HL-60/S4 (cell line): ENCODE measurements around the gene GPR61.

ENCODE experiments used
- in situ Hi-C: fragments of 300-500 bp; cut with MboI; formaldehyde crosslinking; loops from 2 replicates; pipeline ENCODE4 v1.14.3; 2022; ENCODE audit warnings: low sequenced_read_pairs

GPR61 gene

GRCh38 chr1:109508873-109509175 is 30.8 kb upstream of the GPR61 start:
- in situ Hi-C loops, result no loop called here

- in situ Hi-C loops, result no loop called here
These were observed 30.2 kb upstream of the GPR61 start, which contains the start of gene AMIGO1 for GRCh38 chr1:109509176-109510134. Gene AMIGO1 (minus strand): TSS chr1:109509727. CDS start chr1:109508912, 815 bp downstream.

GRCh38 chr1:109513110-109513710 is 26.5 kb upstream of the GPR61 start:
- in situ Hi-C loops, result no loop called here

GRCh38 chr1:109514846-109515245 is 24.8 kb upstream of the GPR61 start:
- in situ Hi-C loops, result no loop called here

- in situ Hi-C loops, result no loop called here
These were observed 22.8 kb upstream of the GPR61 start for GRCh38 chr1:109516872-109517271.

GRCh38 chr1:109517337-109517736 is 22.3 kb upstream of the GPR61 start:
- in situ Hi-C loops, result no loop called here

- in situ Hi-C loops, result no loop called here
These were observed 18.4 kb upstream of the GPR61 start for GRCh38 chr1:109521002-109521951.

- in situ Hi-C loops, result no loop called here
These were observed 17.6 kb upstream of the GPR61 start for GRCh38 chr1:109522026-109522425.

GRCh38 chr1:109523706-109524105 is 16.0 kb upstream of the GPR61 start:
- in situ Hi-C loops, result no loop called here

- in situ Hi-C loops, result no loop called here
These were observed 12.4 kb upstream of the GPR61 start for GRCh38 chr1:109527098-109527811.

GRCh38 chr1:109527846-109528695 is 11.6 kb upstream of the GPR61 start:
- in situ Hi-C loops, result no loop called here

GRCh38 chr1:109528712-109529111 is 11.0 kb upstream of the GPR61 start:
- in situ Hi-C loops, result no loop called here

GRCh38 chr1:109529881-109530456 is 9.7 kb upstream of the GPR61 start:
- in situ Hi-C loops, result loop anchor here (5.0 to 10.0 kb wide), 3 partner anchors 33 to 265 kb away; no protein-coding TSS in a partner anchor

GRCh38 chr1:109530457-109531087 is 9.1 kb upstream of the GPR61 start:
- in situ Hi-C loops, result loop anchor here (5.0 to 10.0 kb wide), 3 partner anchors 33 to 266 kb away; no protein-coding TSS in a partner anchor

GRCh38 chr1:109531380-109531779 is 8.3 kb upstream of the GPR61 start:
- in situ Hi-C loops, result loop anchor here (5.0 to 10.0 kb wide), 3 partner anchors 34 to 267 kb away; no protein-coding TSS in a partner anchor

GRCh38 chr1:109531826-109532364 is 7.8 kb upstream of the GPR61 start:
- in situ Hi-C loops, result loop anchor here (5.0 to 10.0 kb wide), 3 partner anchors 35 to 267 kb away; no protein-coding TSS in a partner anchor

GRCh38 chr1:109532365-109533136 is 7.1 kb upstream of the GPR61 start:
- in situ Hi-C loops, result loop anchor here (5.0 to 10.0 kb wide), 3 partner anchors 35 to 268 kb away; no protein-coding TSS in a partner anchor
